ENCODE results near the gene MEGF8. TPM values are rescaled to one million over a fixed set of nuclear protein-coding genes. Genes with fewer than 3 reads are reported as not detected.

The MEGF8 gene
- total and polyA plus RNA-seq, 9 of the 15 experiments (the other 6 are each of a cell fraction or from before 2014, with no cell fraction given): 0.28 to 13.1 (median 3.0) TPM

GRCh38 chr19:42401365-42402303 lies 76.2 kb downstream of the MEGF8 start (continued):
- TF ChIP-seq TRIM25 (IDR thresholded peaks at IDR 0.05; ENCODE audit: borderline replicate concordance): no peak
- no peak for TF ChIP-seq SNIP1 (IDR thresholded peaks at IDR 0.05; ENCODE audit: low read depth)
- TF ChIP-seq BCL6 (CRISPR knock-in tag; IDR thresholded peaks at IDR 0.05): no peak
- TF ChIP-seq SAFB (IDR thresholded peaks at IDR 0.05; ENCODE audit: borderline replicate concordance, low read depth, low read length): no peak
- peak; percentile 50; the same call in 1 of the 2 replicates for TF ChIP-seq REST (IDR thresholded peaks at IDR 0.05; ENCODE audit: borderline replicate concordance)
- TF ChIP-seq REST (CRISPR knock-in tag; IDR thresholded peaks at IDR 0.05; ENCODE audit: low read depth): no peak
- TF ChIP-seq AFF4 (CRISPR knock-in tag; IDR thresholded peaks at IDR 0.05): no peak
- no peak for TF ChIP-seq ELF1 (tag; IDR thresholded peaks at IDR 0.05)
- no peak for TF ChIP-seq ZNF655 (CRISPR knock-in tag; IDR thresholded peaks at IDR 0.05)
- no peak for TF ChIP-seq ZNF184 (CRISPR knock-in tag; IDR thresholded peaks at IDR 0.05)

Measured in K562 (cell line).